ENCODE data around the gene CAMSAP3.

DNA sequence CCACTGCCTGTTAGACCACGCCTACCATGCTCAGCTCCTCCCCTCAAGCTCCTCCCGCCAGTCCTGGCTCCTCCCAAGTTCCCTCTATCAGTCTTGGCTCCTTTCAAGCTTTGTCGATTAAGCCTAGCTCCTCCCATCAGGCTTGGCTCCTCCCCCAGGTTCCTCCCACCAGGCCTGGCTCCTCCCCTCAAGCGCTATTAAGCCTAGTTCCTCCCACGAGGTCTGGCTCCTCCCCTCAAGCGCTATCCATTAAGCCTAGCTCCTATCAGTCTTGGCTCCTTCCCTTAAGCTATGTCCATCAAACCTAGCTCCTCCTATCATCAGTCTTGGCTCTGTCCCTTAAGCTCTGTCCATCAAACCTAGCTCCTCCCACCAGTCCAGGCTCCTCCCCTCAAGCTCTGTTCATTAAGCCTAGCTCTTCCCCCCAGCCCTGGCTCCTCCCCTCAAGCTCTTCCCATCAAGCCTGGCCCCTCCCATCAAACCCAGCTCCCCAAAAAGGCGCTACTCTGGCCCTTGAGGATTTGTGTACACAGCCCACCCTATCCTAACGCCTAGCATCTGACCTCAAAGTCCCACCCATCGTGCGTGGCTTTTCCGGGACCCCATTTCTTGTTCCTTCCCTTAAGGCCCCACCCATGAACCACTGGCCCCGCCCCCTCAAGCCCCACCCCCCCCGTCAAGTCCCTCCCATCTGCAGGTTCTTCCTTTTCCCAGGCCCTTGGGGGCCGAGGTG lies 10.0 kb downstream of the CAMSAP3 start:
- TF ChIP-seq GATA2 (IDR thresholded peaks at IDR 0.05; ENCODE audit: low read depth, low read length), result no peak
- no peak for TF ChIP-seq GATA3 (IDR thresholded peaks at IDR 0.05; ENCODE audit: low read depth, low read length)
